PC-3 (cell line): ENCODE data around the gene CATSPERB. TPM values are rescaled to one million over a fixed set of nuclear protein-coding genes. Genes with fewer than 3 reads are reported as not detected.

Source experiments
- ATAC-seq: fragments of 200-7000 bp; cut with Tn5 transposase; 2 replicates; pipeline ENCODE4 v1.9.1; 2020; ENCODE audit warnings: mild to moderate bottlenecking, moderate library complexity
- BruUV-seq: library from RNA; stranded (reverse); fragments of 400-500 nt; replicated peaks from 2 replicates; lab custom pipeline; 2021; lab: Mats Ljungman, UMichigan
- CTCF ChIA-PET: fragments of 300-600 bp; sonication (Branson Sonifier 250); formaldehyde crosslinking; loops from one replicate; lab custom pipeline; 2022; ENCODE audit warnings: antibody characterized with exemption; lab: Charles Lee
- POLR2A ChIA-PET: fragments of 300-600 bp; sonication (Branson Sonifier 250); formaldehyde crosslinking; loops from one replicate; lab custom pipeline; 2022; ENCODE audit warnings: antibody characterized with exemption; ENCODE audit not compliant: unreplicated experiment; lab: Charles Lee
- DNase-seq: peaks from one replicate; pipeline ENCODE4 v3.0.0-alpha.2; 2015
- H2AFZ ChIP-seq: fragments of 300-600 bp; sonication (generic); 2 replicates; pipeline ENCODE4 v1.6.0; 2016; ENCODE audit warnings: antibody characterized with exemption, low read length
- H3F3A ChIP-seq: fragments of 300-600 bp; sonication (generic); one replicate; pipeline ENCODE4 v1.6.0; 2017; ENCODE audit warnings: antibody characterized with exemption, low read length, control low read depth, mild to moderate bottlenecking; ENCODE audit not compliant: unreplicated experiment
- H3K27ac ChIP-seq: fragments of 300-600 bp; sonication (generic); 2 replicates; pipeline ENCODE4 v1.5.1; 2016; ENCODE audit warnings: mild to moderate bottlenecking, low read length
- H3K27me3 ChIP-seq: fragments of 300-600 bp; sonication (generic); 2 replicates; pipeline ENCODE4 v1.6.1; 2016; ENCODE audit warnings: low read length, mixed read lengths
- H3K36me3 ChIP-seq: fragments of 300-600 bp; sonication (generic); 2 replicates; pipeline ENCODE4 v1.6.1; 2016; ENCODE audit warnings: low read depth, mixed run types, low read length, mixed read lengths
- H3K4me1 ChIP-seq: fragments of 300-600 bp; sonication (generic); 2 replicates; pipeline ENCODE4 v1.5.1; 2016; ENCODE audit warnings: low read length; ENCODE audit not compliant: insufficient read depth
- H3K4me2 ChIP-seq: fragments of 300-600 bp; sonication (generic); 2 replicates; pipeline ENCODE4 v1.6.0; 2016; ENCODE audit warnings: low read length
- H3K4me3 ChIP-seq: fragments of 300-600 bp; sonication (generic); 2 replicates; pipeline ENCODE4 v1.5.1; 2016; ENCODE audit warnings: mild to moderate bottlenecking, low read length, mixed read lengths
- H3K79me2 ChIP-seq: fragments of 300-600 bp; sonication (generic); 2 replicates; pipeline ENCODE4 v1.6.1; 2017; ENCODE audit warnings: low read length, mixed read lengths
- H3K9ac ChIP-seq: fragments of 300-600 bp; sonication (generic); 2 replicates; pipeline ENCODE4 v1.6.0; 2016; ENCODE audit warnings: mild to moderate bottlenecking, low read length
- H3K9me2 ChIP-seq: fragments of 300-600 bp; sonication (generic); replicated peaks from 2 replicates; pipeline ENCODE4 v1.6.1; 2016; ENCODE audit warnings: mixed run types, low read length, mixed read lengths
- H3K9me3 ChIP-seq: fragments of 300-600 bp; sonication (generic); 2 replicates; pipeline ENCODE4 v1.6.1; 2016; ENCODE audit warnings: low read length, mixed read lengths
- H4K20me1 ChIP-seq: fragments of 300-600 bp; sonication (generic); 2 replicates; pipeline ENCODE4 v1.6.1; 2016; ENCODE audit warnings: low read length, mixed read lengths
- EZH2 ChIP-seq: fragments of 300-600 bp; sonication (generic); IDR thresholded peaks from one replicate; pipeline ENCODE4 v1.6.1; 2017; ENCODE audit warnings: antibody characterized with exemption, mild to moderate bottlenecking, low read length; ENCODE audit not compliant: unreplicated experiment
- EZH2phosphoT487 ChIP-seq: fragments of 300-600 bp; sonication (generic); IDR thresholded peaks from 2 replicates; pipeline ENCODE4 v1.6.1; 2018; ENCODE audit warnings: mild to moderate bottlenecking, antibody characterized with exemption, low read length, borderline replicate concordance
- intact Hi-C: fragments of 100-400 bp; cut with micrococcal nuclease; formaldehyde crosslinking; loops from 2 replicates; pipeline ENCODE4 v1.9.0; 2023
- total RNA-seq: library from RNA; depleted of rRNA; stranded (reverse); fragments of >200 nt; gene quantifications from 2 replicates; pipeline ENCODE4 v1.2.3, GENCODE V29; 2014
- TF ChIP-seq, protein P1 (sequence below): fragments of 300-600 bp; sonication (generic); conservative IDR thresholded peaks from 2 replicates; pipeline ENCODE4 v1.5.1; 2017; ENCODE audit warnings: antibody characterized with exemption, low read depth, mild to moderate bottlenecking, low read length

The CATSPERB gene
- total RNA-seq, 1 experiment from 2014 or later, result not detected

DNA sequence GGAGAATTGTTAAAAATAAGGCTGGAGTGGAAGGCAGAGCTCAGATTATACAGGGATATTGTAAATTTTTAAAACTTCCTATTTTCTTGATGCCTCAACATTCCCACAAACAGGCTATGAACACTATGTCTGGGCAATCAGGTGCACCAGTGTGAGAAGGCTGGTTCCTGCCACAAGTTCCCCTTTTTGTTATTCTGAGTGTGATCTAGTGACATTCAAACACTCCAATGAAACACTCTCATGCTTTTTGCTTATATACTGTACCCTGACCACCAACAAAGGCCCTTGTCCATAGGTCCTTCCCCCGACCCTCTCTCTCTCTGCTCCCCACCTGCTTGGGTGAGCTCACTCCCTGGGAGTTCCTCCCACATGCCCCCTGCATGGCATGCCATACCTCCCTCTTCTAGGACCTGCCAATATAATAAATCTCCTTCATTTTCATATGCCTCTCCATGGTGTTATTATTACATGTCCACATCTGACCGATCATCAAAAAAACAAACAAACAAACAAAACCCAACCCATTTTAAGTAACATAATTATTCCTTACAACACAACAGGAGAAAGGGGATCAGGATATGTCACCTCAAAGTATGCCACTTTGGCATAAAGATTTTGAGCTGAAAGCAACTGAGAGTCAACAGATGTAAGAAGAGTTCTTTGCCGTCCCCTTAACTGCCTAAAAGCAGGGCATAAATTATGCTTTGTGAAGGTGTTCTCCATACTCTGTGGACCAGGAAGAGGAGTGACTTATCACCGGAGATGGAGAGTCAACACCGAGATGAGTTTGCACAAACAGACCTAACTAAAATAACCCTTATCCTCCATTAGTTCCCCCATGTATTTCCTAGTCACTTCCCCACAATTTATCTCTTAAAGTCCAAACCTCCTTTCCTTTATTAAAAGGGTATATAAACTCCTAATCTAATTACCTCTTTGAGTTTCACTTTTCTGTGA is 42.5 kb upstream of the CATSPERB start:
- TF ChIP-seq EZH2 (no peak), EZH2phosphoT487 (no peak)
- TF ChIP-seq, protein P1, sequence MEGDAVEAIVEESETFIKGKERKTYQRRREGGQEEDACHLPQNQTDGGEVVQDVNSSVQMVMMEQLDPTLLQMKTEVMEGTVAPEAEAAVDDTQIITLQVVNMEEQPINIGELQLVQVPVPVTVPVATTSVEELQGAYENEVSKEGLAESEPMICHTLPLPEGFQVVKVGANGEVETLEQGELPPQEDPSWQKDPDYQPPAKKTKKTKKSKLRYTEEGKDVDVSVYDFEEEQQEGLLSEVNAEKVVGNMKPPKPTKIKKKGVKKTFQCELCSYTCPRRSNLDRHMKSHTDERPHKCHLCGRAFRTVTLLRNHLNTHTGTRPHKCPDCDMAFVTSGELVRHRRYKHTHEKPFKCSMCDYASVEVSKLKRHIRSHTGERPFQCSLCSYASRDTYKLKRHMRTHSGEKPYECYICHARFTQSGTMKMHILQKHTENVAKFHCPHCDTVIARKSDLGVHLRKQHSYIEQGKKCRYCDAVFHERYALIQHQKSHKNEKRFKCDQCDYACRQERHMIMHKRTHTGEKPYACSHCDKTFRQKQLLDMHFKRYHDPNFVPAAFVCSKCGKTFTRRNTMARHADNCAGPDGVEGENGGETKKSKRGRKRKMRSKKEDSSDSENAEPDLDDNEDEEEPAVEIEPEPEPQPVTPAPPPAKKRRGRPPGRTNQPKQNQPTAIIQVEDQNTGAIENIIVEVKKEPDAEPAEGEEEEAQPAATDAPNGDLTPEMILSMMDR, result no peak
- no peaks in the 10 kb centered on the region for H3K9me3 ChIP-seq
- no peaks in the 10 kb centered on the region for H3K4me1 ChIP-seq
- no peak overlapping the region for H3K4me2 ChIP-seq
- no peaks in the 10 kb centered on the region for H4K20me1 ChIP-seq
- no peaks in the 10 kb centered on the region for H3K9me2 ChIP-seq
- no TSS peak for BruUV-seq
- H3K27ac ChIP-seq, result no peak overlapping the region
- H3K36me3 ChIP-seq, result no peaks in the 10 kb centered on the region
- H3K79me2 ChIP-seq, result no peaks in the 10 kb centered on the region
- H3K27me3 ChIP-seq, result peaks cover 40% of the 10 kb centered on the region
- no peak overlapping the region for H3K9ac ChIP-seq
- ChIA-PET CTCF (no interaction called here), POLR2A (interaction anchor here (0.5 kb wide), 1 partner anchor 102 kb away, joined by 3 read pairs; no protein-coding TSS in a partner anchor)
- H2AFZ ChIP-seq, result no peak overlapping the region
- ATAC-seq, result no peak
- no peak overlapping the region for H3K4me3 ChIP-seq
- no peaks in the 10 kb centered on the region for H3F3A ChIP-seq
- DNase-seq, result no peak
- intact Hi-C loops, result no loop called here

DNA sequence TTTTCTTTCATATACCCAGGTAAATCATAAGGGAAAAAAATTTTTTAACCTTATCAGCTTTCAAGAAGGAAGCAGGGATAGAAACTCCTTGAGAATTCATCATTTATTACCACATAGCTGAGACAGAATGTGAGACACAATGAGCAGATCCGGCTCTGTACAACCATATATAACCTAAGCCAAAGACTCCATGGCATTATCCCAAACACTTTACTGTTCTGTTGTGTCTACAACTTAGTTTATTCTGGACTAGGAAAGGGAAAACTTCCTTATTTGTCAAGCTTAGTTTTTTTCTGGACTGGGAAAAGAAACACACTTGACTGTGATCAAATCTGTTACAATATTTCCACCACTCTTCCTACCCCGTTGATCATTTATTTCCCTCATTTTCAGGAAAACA is 38.3 kb upstream of the CATSPERB start:
- H3K36me3 ChIP-seq, result no peaks in the 10 kb centered on the region
- no peaks in the 10 kb centered on the region for H4K20me1 ChIP-seq
- H3K27ac ChIP-seq, result no peak overlapping the region
- TF ChIP-seq EZH2 (no peak), EZH2phosphoT487 (no peak)
- TF ChIP-seq, protein P1, result no peak
- H3K27me3 ChIP-seq, result peaks cover 6% of the 10 kb centered on the region
- H2AFZ ChIP-seq, result no peak overlapping the region
- intact Hi-C loops, result no loop called here
- no peaks in the 10 kb centered on the region for H3K79me2 ChIP-seq
- ChIA-PET CTCF (no interaction called here), POLR2A (no interaction called here)
- no peaks in the 10 kb centered on the region for H3K4me1 ChIP-seq
- no peak overlapping the region for H3K9ac ChIP-seq
- ATAC-seq (no peak), DNase-seq (no peak)
- H3F3A ChIP-seq, result no peaks in the 10 kb centered on the region
- H3K9me2 ChIP-seq, result no peaks in the 10 kb centered on the region
- H3K9me3 ChIP-seq, result no peaks in the 10 kb centered on the region
- no peak overlapping the region for H3K4me3 ChIP-seq
- BruUV-seq, result no TSS peak
- no peak overlapping the region for H3K4me2 ChIP-seq
